Measurements from ENCODE around the gene ANGEL2.

Gene ANGEL2

GRCh38 chr1:213020016-213020415 lies 4.3 kb upstream of the ANGEL2 start:
- in situ Hi-C loops (cut with MboI; ENCODE audit: low sequenced_read_pairs): no loop called here

- in situ Hi-C loops (cut with MboI; ENCODE audit: low sequenced_read_pairs): no loop called here
Observed at GRCh38 chr1:213019450-213019849, 3.8 kb upstream of the ANGEL2 start.

- in situ Hi-C loops (cut with MboI; ENCODE audit: low sequenced_read_pairs): no loop called here
Observed at GRCh38 chr1:213017447-213018273, 2.0 kb upstream of the ANGEL2 start.

GRCh38 chr1:213014642-213015041 lies 1.0 kb downstream of the ANGEL2 start:
- in situ Hi-C loops (cut with MboI; ENCODE audit: low sequenced_read_pairs): no loop called here

GRCh38 chr1:213008564-213008963 lies 7.1 kb downstream of the ANGEL2 start:
- in situ Hi-C loops (cut with MboI; ENCODE audit: low sequenced_read_pairs): no loop called here

GRCh38 chr1:213003256-213003655 lies 12.4 kb downstream of the ANGEL2 start:
- in situ Hi-C loops (cut with MboI; ENCODE audit: low sequenced_read_pairs): no loop called here

GRCh38 chr1:212994926-212995325 lies 20.7 kb downstream of the ANGEL2 start:
- in situ Hi-C loops (cut with MboI; ENCODE audit: low sequenced_read_pairs): loop anchor here (25.0 kb wide), 2 partner anchors 333 to 933 kb away; no protein-coding TSS in a partner anchor

- in situ Hi-C loops (cut with MboI; ENCODE audit: low sequenced_read_pairs): loop anchor here (25.0 kb wide), 2 partner anchors 332 to 932 kb away; no protein-coding TSS in a partner anchor
Observed at GRCh38 chr1:212993960-212994359, 21.7 kb downstream of the ANGEL2 start.

GRCh38 chr1:212990276-212990675 lies 25.4 kb downstream of the ANGEL2 start:
- in situ Hi-C loops (cut with MboI; ENCODE audit: low sequenced_read_pairs): loop anchor here (25.0 kb wide), 2 partner anchors 328 to 928 kb away; no protein-coding TSS in a partner anchor

GRCh38 chr1:212987702-212988322 lies 27.9 kb downstream of the ANGEL2 start:
- in situ Hi-C loops (cut with MboI; ENCODE audit: low sequenced_read_pairs): loop anchor here (25.0 kb wide), 2 partner anchors 326 to 926 kb away; no protein-coding TSS in a partner anchor

- in situ Hi-C loops (cut with MboI; ENCODE audit: low sequenced_read_pairs): loop anchor here (25.0 kb wide), 2 partner anchors 324 to 924 kb away; no protein-coding TSS in a partner anchor
Observed at GRCh38 chr1:212986551-212986950, 29.1 kb downstream of the ANGEL2 start.

- in situ Hi-C loops (cut with MboI; ENCODE audit: low sequenced_read_pairs): loop anchor here (25.0 kb wide), 2 partner anchors 322 to 922 kb away; no protein-coding TSS in a partner anchor
Observed at GRCh38 chr1:212984522-212985291, 31.0 kb downstream of the ANGEL2 start.

- in situ Hi-C loops (cut with MboI; ENCODE audit: low sequenced_read_pairs): loop anchor here (25.0 kb wide), 2 partner anchors 321 to 921 kb away; no protein-coding TSS in a partner anchor
Observed at GRCh38 chr1:212983482-212983881, 32.2 kb downstream of the ANGEL2 start.

- in situ Hi-C loops (cut with MboI; ENCODE audit: low sequenced_read_pairs): loop anchor here (25.0 kb wide), 2 partner anchors 320 to 920 kb away; no protein-coding TSS in a partner anchor
Observed at GRCh38 chr1:212982430-212983152, 33.1 kb downstream of the ANGEL2 start.

GRCh38 chr1:212981571-212982328 lies 33.9 kb downstream of the ANGEL2 start:
- in situ Hi-C loops (cut with MboI; ENCODE audit: low sequenced_read_pairs): loop anchor here (25.0 kb wide), 2 partner anchors 319 to 919 kb away; no protein-coding TSS in a partner anchor

- in situ Hi-C loops (cut with MboI; ENCODE audit: low sequenced_read_pairs): loop anchor here (25.0 kb wide), 2 partner anchors 319 to 919 kb away; no protein-coding TSS in a partner anchor
Observed at GRCh38 chr1:212981025-212981495, 34.6 kb downstream of the ANGEL2 start.

- in situ Hi-C loops (cut with MboI; ENCODE audit: low sequenced_read_pairs): loop anchor here (25.0 kb wide), 2 partner anchors 318 to 918 kb away; no protein-coding TSS in a partner anchor
Observed at GRCh38 chr1:212980123-212980785, 35.4 kb downstream of the ANGEL2 start.

GRCh38 chr1:212979340-212980122 lies 36.1 kb downstream of the ANGEL2 start:
- in situ Hi-C loops (cut with MboI; ENCODE audit: low sequenced_read_pairs): loop anchor here (25.0 kb wide), 2 partner anchors 317 to 917 kb away; no protein-coding TSS in a partner anchor
